HG03064 (cell line): ENCODE results near the gene CAMK2D.

ENCODE experiments used
- ATAC-seq: cut with Tn5 transposase; IDR thresholded peaks from one replicate; pipeline ENCODE4 v1.9.1; 2021; ENCODE audit warnings: low read depth; ENCODE audit not compliant: unreplicated experiment

CAMK2D gene

GRCh38 chr4:113411496-113411938 is 350.0 kb downstream of the CAMK2D start:
- no peak for ATAC-seq

GRCh38 chr4:113410686-113411085 is 350.9 kb downstream of the CAMK2D start:
- ATAC-seq, result no peak

GRCh38 chr4:113409181-113409580 is 352.4 kb downstream of the CAMK2D start:
- no peak for ATAC-seq

GRCh38 chr4:113407409-113407808 is 354.1 kb downstream of the CAMK2D start:
- no peak for ATAC-seq

GRCh38 chr4:113406723-113407016 is 354.9 kb downstream of the CAMK2D start:
- no peak for ATAC-seq

GRCh38 chr4:113405874-113406722 is 355.4 kb downstream of the CAMK2D start:
- ATAC-seq, result no peak

GRCh38 chr4:113404841-113405240 is 356.7 kb downstream of the CAMK2D start:
- no peak for ATAC-seq

- no peak for ATAC-seq
Observed at GRCh38 chr4:113404167-113404571, 357.4 kb downstream of the CAMK2D start.
